GM21723 (cell line): ENCODE measurements around the gene GBE1.
"Not testable (repeated sequence)": the region's sequence is repeated elsewhere in the genome, so short reads cannot be mapped to it uniquely, and the experiment has no call there.

Experiments
- ATAC-seq: cut with Tn5 transposase; IDR thresholded peaks from one replicate; pipeline ENCODE4 v1.9.1; 2021; ENCODE audit warnings: mild to moderate bottlenecking, moderate library complexity; ENCODE audit not compliant: unreplicated experiment

The GBE1 gene

GRCh38 chr3:81760924-81761903 lies at the start of gene GBE1:
Gene GBE1 (minus strand): TSS chr3:81761645. CDS start chr3:81761517, 128 bp downstream.
- peak; percentile 90 for ATAC-seq

DNA sequence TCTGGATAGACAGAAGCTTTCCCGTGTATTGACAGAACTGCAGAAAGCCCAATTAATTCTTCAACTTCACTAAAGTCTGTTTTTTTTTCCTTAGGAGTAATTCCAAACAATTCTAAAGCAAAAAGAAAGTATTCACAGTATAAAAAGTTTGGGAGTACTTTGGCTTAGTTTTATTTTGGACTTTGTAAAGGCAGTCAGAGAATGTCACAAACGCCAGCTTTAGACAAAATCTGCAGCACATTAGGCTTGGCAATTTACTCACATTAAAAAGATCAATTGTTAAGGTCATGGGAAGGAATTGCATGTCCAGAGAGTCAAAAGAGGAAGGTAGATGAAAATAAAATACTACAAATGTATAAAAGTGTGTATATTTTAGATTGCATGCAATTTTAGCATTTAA lies 47.5 kb upstream of the GBE1 start:
- ATAC-seq, result no peak

- ATAC-seq, result no peak
Measured at GRCh38 chr3:81799403-81799802, 38.0 kb upstream of the GBE1 start.

DNA sequence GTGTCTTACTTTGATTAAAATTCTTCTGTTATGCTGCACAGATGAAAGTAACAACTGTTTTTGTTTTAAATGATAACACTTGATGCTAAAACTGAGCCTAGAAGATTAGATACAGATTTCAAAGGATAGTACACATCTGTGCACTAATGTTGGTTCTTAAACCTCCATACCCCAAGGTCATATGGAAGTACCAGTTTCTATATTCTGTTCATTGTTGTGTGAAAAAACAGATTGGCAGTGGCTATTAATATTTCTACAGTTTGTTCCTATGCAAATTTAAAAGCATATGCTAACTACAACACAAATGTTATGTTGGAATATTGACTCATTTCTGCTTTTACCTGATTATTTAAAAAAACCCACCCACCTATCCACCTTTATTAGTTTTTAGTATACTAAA lies 32.0 kb upstream of the GBE1 start:
- ATAC-seq, result no peak

GRCh38 chr3:81790117-81790516 lies 28.7 kb upstream of the GBE1 start:
- ATAC-seq, result no peak

DNA sequence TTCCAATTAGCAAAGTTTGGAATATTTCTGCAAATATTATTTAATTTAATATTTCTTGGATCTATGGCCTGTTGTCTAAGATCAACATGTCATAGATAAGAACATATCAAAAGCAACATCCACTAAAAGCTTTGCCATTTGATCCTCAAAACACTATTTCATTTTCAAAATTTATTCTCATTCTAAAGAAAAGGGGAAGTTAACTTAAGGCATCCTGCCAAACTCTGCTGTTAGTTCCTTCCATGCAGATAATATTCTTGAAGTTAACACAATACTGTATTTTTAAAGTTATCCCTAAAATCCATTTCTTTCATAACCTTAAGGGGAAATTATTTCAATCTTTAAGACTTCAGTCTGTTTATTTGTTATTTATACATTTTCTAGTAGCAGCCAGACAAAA lies 28.2 kb upstream of the GBE1 start:
- ATAC-seq, result no peak

GRCh38 chr3:81788610-81789009 lies 27.2 kb upstream of the GBE1 start:
- peak; percentile 83 for ATAC-seq

DNA sequence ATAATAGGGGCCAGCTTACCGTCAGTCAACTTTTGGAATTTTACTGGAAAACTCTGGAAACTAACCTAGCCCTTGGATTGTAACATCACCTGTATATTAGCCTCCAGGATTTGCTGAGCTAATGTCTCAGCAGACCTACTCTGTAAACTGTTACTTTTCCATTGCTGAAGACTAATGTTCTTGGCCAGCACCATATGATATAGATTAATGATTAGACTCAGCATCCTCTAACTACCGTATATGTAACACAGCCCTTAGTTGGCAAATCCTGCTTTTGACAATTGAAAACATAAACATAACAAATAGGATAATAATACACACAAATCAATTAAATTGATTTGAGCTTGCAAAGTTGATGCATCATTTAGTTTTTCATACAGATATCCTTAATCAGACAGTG lies 26.6 kb upstream of the GBE1 start:
- no peak for ATAC-seq

GRCh38 chr3:81782585-81782984 lies 21.1 kb upstream of the GBE1 start:
- ATAC-seq, result no peak

DNA sequence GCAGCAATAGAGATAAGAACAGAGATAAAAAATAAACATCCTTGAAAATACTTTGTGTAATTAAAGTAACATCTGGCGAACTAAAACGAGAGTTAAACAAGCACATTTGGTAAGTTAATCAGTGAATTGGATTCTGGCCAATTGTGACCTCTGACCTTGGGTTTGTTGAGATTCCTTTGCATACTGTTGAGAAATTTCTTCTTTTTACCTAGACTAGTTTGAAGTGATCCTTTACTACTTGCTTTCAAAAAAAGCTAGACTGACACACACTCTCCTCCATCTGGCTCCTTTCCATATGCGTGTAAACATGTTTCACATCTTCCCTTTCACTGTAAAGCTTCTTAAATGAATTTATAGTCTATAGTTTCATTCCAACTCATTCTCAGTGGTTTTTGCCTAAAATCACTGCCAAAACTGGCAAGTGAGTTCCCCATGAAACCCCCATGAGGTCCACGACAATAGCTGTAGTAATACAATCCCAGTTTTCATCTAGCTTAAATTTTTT lies 17.3 kb upstream of the GBE1 start:
- ATAC-seq, result peak; percentile 54

DNA sequence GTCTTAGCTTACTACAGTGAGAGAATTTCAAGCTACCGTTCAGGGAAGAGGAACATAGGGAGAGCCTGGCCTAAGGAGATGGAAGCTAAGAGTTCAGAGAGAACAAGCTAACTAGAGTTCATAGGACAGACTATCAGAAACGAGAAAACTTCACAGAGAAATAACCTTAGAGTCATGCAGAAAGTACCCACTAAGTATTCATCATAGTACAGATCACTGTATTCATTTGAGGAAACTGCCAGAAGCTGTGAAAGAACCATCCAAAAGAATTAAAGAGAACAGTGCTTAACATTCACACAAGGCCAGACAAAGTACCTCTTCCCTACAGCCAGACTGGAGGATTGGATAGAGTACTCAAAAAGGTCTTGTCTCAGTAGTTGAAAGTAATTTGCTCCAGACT lies 15.2 kb upstream of the GBE1 start:
- no peak for ATAC-seq

GRCh38 chr3:81770710-81771109 lies 9.3 kb upstream of the GBE1 start:
- ATAC-seq, result no peak

- ATAC-seq, result no peak
Measured at GRCh38 chr3:81769299-81769698, 7.9 kb upstream of the GBE1 start.

DNA sequence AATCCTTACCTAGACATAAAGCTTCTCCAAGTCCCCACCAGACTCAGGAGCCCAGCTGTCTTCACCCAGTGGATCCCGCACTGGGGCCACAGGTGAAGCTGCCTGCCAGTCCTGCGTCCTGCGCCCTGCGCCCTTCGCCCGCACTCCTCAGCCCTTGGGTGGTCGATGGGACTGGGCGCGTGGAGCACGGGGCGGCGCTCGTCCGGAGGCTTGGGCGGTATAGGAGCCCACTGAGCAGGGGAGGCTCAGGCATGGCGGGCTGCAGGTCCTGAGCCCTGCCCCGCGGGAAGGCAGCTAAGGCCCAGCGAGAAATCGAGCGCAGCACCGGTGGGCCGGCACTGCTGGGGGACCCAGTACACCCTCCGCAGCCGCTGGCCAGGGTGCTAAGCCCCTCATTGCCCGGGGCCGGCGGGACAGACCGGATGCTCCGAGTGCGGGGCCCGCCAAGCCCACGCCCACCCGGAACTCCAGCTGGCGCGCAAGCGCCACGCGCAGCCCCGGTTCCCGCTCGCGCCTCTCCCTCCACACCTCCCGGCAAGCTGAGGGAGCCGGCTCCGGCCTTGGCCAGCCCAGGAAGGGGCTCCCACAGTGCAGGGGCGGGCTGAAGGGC lies 5.9 kb upstream of the GBE1 start:
- ATAC-seq, result not testable (repeated sequence)

GRCh38 chr3:81765400-81765799 lies 4.0 kb upstream of the GBE1 start:
- no peak for ATAC-seq

DNA sequence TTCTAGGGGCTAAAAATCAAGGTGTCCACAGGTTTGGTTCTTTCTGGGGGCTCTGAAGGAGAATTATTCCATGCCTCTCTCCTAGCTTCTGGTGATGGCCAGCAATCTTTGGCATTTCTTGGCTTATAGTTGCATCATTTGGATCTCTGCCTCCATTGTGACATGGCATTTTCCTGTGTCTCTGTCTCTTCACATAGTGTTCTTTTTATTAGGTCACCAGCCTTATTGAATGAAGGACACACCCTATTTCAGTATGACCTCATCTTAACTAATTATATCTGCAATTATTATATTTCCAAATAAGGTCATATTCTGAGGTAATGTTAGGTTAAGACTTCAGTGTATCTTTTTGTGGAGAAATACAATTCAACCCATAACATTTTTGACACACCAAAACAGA lies 3.2 kb upstream of the GBE1 start:
- no peak for ATAC-seq

- ATAC-seq, result no peak
Measured at GRCh38 chr3:81764002-81764401, 2.6 kb upstream of the GBE1 start.

DNA sequence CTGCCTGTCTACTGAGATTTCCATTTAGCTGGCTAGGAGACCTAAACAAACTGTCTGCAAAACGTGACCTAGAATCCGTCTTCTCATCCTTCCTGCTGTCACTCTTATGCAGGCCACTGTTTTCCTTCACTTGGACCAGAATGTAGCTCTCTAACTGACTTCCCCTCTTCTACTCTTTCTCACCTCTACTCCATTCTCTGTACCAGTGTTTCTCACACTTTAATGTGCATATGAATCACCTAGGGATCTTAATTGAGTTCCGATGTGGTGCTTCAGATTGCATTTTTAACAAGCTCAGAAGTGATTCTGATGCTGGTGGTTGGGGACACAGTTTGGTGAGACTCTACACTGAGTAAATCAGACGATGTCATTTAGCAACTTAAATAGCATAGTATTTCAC lies 1.6 kb upstream of the GBE1 start:
- no peak for ATAC-seq

DNA sequence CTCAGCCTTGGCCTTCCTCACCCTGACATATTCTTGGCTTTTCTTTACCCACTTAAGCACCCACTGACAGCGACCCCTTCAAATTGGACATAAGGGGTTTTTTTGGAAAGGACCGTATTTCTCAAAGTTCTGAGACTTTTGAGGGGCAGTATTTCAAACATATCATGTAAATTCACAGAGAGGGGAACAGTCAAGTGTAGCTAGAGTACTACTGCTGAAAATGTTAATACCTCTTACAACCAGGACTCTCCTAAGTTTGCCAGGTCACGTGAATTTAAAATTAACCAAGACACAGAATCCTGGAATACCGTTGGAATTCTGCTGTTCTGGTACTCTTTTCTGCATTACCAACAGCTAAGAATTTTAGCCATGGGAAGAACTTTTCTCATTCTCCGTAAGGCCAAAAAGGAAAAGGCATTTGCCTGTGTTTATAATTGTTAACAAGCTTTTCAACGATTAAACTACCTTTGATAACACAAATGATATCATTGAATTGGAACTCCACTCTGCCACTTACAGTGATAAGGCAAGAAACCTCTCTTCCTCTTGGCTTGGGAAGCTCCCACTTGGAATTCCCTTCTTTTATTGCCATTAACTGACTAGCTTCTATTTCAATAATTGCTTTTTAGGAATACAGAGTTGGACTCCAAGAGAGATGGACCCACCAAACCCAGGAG lies 597 bp upstream of the GBE1 start:
- no peak for ATAC-seq

GRCh38 chr3:81760215-81760614 lies 1.2 kb downstream of the GBE1 start:
- no peak for ATAC-seq

GRCh38 chr3:81758771-81759170 lies 2.7 kb downstream of the GBE1 start:
- not testable (repeated sequence) for ATAC-seq
